K562 (cell line): Measurements from ENCODE around the gene FBXO27. TPM values are rescaled to one million over a fixed set of nuclear protein-coding genes. Genes with fewer than 3 reads are reported as not detected.

ENCODE experiments used
- ZBTB1 ChIP-seq: sonication (generic); formaldehyde crosslinking; IDR thresholded peaks from 2 replicates; pipeline ENCODE4 v1.8.1; 2023; ENCODE audit warnings: missing genetic modification reagents, low read depth, mild to moderate bottlenecking, borderline replicate concordance
- polyA plus RNA-seq, 8 experiments: library from polyadenylated mRNA; depleted of rRNA in 4 of 8; stranded (reverse) in 5 of 8; unstranded in 3 of 8; fragments of >200 nt; fragmentation: Nextera tagmentation in 2 of 8; fragmentation: Illumina TruSeq in 1 of 8; extraction: Ambion mirVana in 2 of 8; extraction: Trizol in 1 of 8; gene quantifications; 2 replicates each; pipeline versions ENCODE4 v1.2.1 to v1.2.3, GENCODE V29; 2011 to 2014; ENCODE audit warnings: inconsistent platforms in 1 of 8, missing spikeins in 1 of 8
- total RNA-seq, 7 experiments: library from RNA; depleted of rRNA in 6 of 7; stranded (reverse); fragments of >200 nt in 6 of 7; fragmentation: Illumina TruSeq in 2 of 7; extraction: Trizol in 2 of 7; gene quantifications; 2 replicates each; pipeline versions ENCODE4 v1.2.1 to v1.2.3, GENCODE V29; 2011 to 2021; ENCODE audit warnings: low replicate concordance in 1 of 7
- TF ChIP-seq, protein P1 (sequence below): fragments of 200-600 bp; sonication (generic); IDR thresholded peaks from one replicate; pipeline ENCODE4 v1.6.1; 2012; ENCODE audit warnings: mild to moderate bottlenecking, low read depth, low read length, inconsistent platforms

Gene FBXO27
- total and polyA plus RNA-seq, 9 of the 15 experiments (the other 6 are each of a cell fraction or from before 2014, with no cell fraction given), result 1.8 to 11.0 (median 6.3) TPM

- TF ChIP-seq, protein P1, sequence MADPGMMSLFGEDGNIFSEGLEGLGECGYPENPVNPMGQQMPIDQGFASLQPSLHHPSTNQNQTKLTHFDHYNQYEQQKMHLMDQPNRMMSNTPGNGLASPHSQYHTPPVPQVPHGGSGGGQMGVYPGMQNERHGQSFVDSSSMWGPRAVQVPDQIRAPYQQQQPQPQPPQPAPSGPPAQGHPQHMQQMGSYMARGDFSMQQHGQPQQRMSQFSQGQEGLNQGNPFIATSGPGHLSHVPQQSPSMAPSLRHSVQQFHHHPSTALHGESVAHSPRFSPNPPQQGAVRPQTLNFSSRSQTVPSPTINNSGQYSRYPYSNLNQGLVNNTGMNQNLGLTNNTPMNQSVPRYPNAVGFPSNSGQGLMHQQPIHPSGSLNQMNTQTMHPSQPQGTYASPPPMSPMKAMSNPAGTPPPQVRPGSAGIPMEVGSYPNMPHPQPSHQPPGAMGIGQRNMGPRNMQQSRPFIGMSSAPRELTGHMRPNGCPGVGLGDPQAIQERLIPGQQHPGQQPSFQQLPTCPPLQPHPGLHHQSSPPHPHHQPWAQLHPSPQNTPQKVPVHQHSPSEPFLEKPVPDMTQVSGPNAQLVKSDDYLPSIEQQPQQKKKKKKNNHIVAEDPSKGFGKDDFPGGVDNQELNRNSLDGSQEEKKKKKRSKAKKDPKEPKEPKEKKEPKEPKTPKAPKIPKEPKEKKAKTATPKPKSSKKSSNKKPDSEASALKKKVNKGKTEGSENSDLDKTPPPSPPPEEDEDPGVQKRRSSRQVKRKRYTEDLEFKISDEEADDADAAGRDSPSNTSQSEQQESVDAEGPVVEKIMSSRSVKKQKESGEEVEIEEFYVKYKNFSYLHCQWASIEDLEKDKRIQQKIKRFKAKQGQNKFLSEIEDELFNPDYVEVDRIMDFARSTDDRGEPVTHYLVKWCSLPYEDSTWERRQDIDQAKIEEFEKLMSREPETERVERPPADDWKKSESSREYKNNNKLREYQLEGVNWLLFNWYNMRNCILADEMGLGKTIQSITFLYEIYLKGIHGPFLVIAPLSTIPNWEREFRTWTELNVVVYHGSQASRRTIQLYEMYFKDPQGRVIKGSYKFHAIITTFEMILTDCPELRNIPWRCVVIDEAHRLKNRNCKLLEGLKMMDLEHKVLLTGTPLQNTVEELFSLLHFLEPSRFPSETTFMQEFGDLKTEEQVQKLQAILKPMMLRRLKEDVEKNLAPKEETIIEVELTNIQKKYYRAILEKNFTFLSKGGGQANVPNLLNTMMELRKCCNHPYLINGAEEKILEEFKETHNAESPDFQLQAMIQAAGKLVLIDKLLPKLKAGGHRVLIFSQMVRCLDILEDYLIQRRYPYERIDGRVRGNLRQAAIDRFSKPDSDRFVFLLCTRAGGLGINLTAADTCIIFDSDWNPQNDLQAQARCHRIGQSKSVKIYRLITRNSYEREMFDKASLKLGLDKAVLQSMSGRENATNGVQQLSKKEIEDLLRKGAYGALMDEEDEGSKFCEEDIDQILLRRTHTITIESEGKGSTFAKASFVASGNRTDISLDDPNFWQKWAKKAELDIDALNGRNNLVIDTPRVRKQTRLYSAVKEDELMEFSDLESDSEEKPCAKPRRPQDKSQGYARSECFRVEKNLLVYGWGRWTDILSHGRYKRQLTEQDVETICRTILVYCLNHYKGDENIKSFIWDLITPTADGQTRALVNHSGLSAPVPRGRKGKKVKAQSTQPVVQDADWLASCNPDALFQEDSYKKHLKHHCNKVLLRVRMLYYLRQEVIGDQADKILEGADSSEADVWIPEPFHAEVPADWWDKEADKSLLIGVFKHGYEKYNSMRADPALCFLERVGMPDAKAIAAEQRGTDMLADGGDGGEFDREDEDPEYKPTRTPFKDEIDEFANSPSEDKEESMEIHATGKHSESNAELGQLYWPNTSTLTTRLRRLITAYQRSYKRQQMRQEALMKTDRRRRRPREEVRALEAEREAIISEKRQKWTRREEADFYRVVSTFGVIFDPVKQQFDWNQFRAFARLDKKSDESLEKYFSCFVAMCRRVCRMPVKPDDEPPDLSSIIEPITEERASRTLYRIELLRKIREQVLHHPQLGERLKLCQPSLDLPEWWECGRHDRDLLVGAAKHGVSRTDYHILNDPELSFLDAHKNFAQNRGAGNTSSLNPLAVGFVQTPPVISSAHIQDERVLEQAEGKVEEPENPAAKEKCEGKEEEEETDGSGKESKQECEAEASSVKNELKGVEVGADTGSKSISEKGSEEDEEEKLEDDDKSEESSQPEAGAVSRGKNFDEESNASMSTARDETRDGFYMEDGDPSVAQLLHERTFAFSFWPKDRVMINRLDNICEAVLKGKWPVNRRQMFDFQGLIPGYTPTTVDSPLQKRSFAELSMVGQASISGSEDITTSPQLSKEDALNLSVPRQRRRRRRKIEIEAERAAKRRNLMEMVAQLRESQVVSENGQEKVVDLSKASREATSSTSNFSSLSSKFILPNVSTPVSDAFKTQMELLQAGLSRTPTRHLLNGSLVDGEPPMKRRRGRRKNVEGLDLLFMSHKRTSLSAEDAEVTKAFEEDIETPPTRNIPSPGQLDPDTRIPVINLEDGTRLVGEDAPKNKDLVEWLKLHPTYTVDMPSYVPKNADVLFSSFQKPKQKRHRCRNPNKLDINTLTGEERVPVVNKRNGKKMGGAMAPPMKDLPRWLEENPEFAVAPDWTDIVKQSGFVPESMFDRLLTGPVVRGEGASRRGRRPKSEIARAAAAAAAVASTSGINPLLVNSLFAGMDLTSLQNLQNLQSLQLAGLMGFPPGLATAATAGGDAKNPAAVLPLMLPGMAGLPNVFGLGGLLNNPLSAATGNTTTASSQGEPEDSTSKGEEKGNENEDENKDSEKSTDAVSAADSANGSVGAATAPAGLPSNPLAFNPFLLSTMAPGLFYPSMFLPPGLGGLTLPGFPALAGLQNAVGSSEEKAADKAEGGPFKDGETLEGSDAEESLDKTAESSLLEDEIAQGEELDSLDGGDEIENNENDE, result no peak
- no peak for TF ChIP-seq ZBTB1
- TF ChIP-seq, all 486 proteins: peak for 0
Measured at GRCh38 chr19:39001041-39001440, 31.3 kb downstream of the FBXO27 start (continued).
